Loucy (cell line): ENCODE measurements around the gene THADA.

Experiments
- H2AFZ ChIP-seq: fragments of 200-600 bp; sonication (generic); 2 replicates; pipeline ENCODE4 v1.6.0; 2016; ENCODE audit warnings: antibody characterized with exemption, mild to moderate bottlenecking, low read length, moderate library complexity
- H3F3A ChIP-seq: fragments of 200-600 bp; 2 replicates; pipeline ENCODE4 v1.6.0; 2016; ENCODE audit warnings: antibody characterized with exemption, low read depth, mild to moderate bottlenecking
- H3K27me3 ChIP-seq: fragments of 200-600 bp; sonication (generic); 2 replicates; pipeline ENCODE4 v1.6.1; 2014; ENCODE audit warnings: low read length, mild to moderate bottlenecking; ENCODE audit not compliant: insufficient read depth, poor library complexity, severe bottlenecking
- H3K36me3 ChIP-seq: fragments of 200-600 bp; sonication (generic); 2 replicates; pipeline ENCODE4 v1.6.1; 2016; ENCODE audit warnings: low read length; ENCODE audit not compliant: insufficient read depth
- H3K4me1 ChIP-seq: fragments of 200-600 bp; sonication (generic); 2 replicates; pipeline ENCODE4 v1.5.1; 2014; ENCODE audit warnings: low read length, mild to moderate bottlenecking; ENCODE audit not compliant: insufficient read depth, poor library complexity, severe bottlenecking
- H3K4me2 ChIP-seq: fragments of 200-600 bp; sonication (generic); 2 replicates; pipeline ENCODE4 v1.6.0; 2014; ENCODE audit warnings: antibody characterized with exemption, low read length, low read depth, mild to moderate bottlenecking; ENCODE audit not compliant: poor library complexity, severe bottlenecking
- H3K4me3 ChIP-seq: fragments of 200-600 bp; sonication (generic); 2 replicates; pipeline ENCODE4 v1.5.1; 2014; ENCODE audit warnings: low read length, mild to moderate bottlenecking, mixed read lengths; ENCODE audit not compliant: poor library complexity, severe bottlenecking
- H3K79me2 ChIP-seq: fragments of 200-600 bp; sonication (generic); 2 replicates; pipeline ENCODE4 v1.6.1; 2014; ENCODE audit warnings: low read length; ENCODE audit not compliant: insufficient read depth
- H3K9ac ChIP-seq: fragments of 200-600 bp; sonication (generic); 2 replicates; pipeline ENCODE4 v1.6.0; 2014; ENCODE audit warnings: mild to moderate bottlenecking, low read depth, low read length, moderate library complexity; ENCODE audit not compliant: poor library complexity, severe bottlenecking
- H3K9me2 ChIP-seq: fragments of 200-600 bp; sonication (generic); replicated peaks from 2 replicates; pipeline ENCODE4 v1.6.1; 2016; ENCODE audit warnings: low read depth, low read length, mixed read lengths
- H3K9me3 ChIP-seq: fragments of 200-600 bp; sonication (generic); 2 replicates; pipeline ENCODE4 v1.6.1; 2014; ENCODE audit warnings: mild to moderate bottlenecking, antibody characterized with exemption, low read length, low read depth; ENCODE audit not compliant: insufficient read depth
- H4K20me1 ChIP-seq: fragments of 200-600 bp; sonication (generic); 2 replicates; pipeline ENCODE4 v1.6.0; 2014; ENCODE audit warnings: antibody characterized with exemption, low read length, mild to moderate bottlenecking; ENCODE audit not compliant: insufficient read depth, poor library complexity, severe bottlenecking
- CTCF ChIP-seq: fragments of 200-600 bp; sonication (generic); conservative IDR thresholded peaks from 2 replicates; pipeline ENCODE4 v1.5.1; 2014; ENCODE audit warnings: mild to moderate bottlenecking, antibody characterized with exemption, low read length
- EZH2phosphoT487 ChIP-seq: fragments of 200-600 bp; IDR thresholded peaks from 2 replicates; pipeline ENCODE4 v1.6.1; 2018; ENCODE audit warnings: antibody characterized with exemption, mild to moderate bottlenecking, moderate library complexity, borderline replicate concordance

Gene THADA

GRCh38 chr2:43461453-43462073 lies 134.3 kb downstream of the THADA start:
- H3K4me3 ChIP-seq: no peak overlapping the region
- no peak overlapping the region for H3K4me2 ChIP-seq

GRCh38 chr2:43460611-43461365 lies 135.1 kb downstream of the THADA start:
- Histone ChIP-seq H3K4me1 (peaks cover 13% of the 10 kb centered on the region), H3K9me2 (no peaks in the 10 kb centered on the region), H3K27me3 (no peaks in the 10 kb centered on the region), H3K36me3 (no peaks in the 10 kb centered on the region), H3K79me2 (no peaks in the 10 kb centered on the region), H3K4me3 (no peak overlapping the region), H3F3A (no peaks in the 10 kb centered on the region), H3K9me3 (no peaks in the 10 kb centered on the region), H2AFZ (no peak overlapping the region), H3K4me2 (no peak overlapping the region), H3K9ac (no peak overlapping the region), H4K20me1 (no peaks in the 10 kb centered on the region)
- TF ChIP-seq EZH2phosphoT487: no peak
- TF ChIP-seq CTCF: no peak

More at GRCh38 chr2:43461453-43462073, 134.3 kb downstream of the THADA start:
- H4K20me1 ChIP-seq: no peaks in the 10 kb centered on the region
- H3F3A ChIP-seq: no peaks in the 10 kb centered on the region
- H2AFZ ChIP-seq: no peak overlapping the region
- H3K9ac ChIP-seq: no peak overlapping the region
- H3K9me2 ChIP-seq: no peaks in the 10 kb centered on the region
- H3K9me3 ChIP-seq: no peaks in the 10 kb centered on the region
- no peaks in the 10 kb centered on the region for H3K79me2 ChIP-seq
- H3K36me3 ChIP-seq: no peaks in the 10 kb centered on the region
- TF ChIP-seq EZH2phosphoT487: no peak
- no peak for TF ChIP-seq CTCF
- H3K27me3 ChIP-seq: no peaks in the 10 kb centered on the region
- H3K4me1 ChIP-seq: peaks cover 5% of the 10 kb centered on the region

DNA sequence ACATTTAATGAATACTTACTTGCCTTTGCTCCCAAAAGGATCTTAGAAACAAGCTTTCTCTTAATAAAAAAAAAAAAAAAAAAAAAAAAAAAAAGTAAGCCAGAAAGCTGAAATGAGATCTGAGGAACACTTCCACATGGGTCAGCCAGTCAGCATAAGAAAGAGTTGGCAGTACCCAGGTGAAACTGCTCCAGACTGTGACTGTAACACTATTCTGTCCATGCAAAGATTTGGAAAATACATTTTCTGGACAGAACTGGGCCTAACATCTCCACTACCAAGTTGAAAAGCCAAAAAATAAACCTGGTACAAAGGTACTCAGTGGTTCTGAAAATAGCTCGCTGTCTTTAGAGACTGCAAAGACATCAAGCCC lies 135.7 kb downstream of the THADA start:
- Histone ChIP-seq H3K9me2 (no peaks in the 10 kb centered on the region), H3K36me3 (no peaks in the 10 kb centered on the region), H3K79me2 (no peaks in the 10 kb centered on the region), H3F3A (no peaks in the 10 kb centered on the region), H3K27me3 (no peaks in the 10 kb centered on the region), H3K4me3 (no peak overlapping the region), H3K9ac (no peak overlapping the region), H3K4me1 (peaks cover 19% of the 10 kb centered on the region), H2AFZ (no peak overlapping the region), H3K4me2 (no peak overlapping the region), H3K9me3 (no peaks in the 10 kb centered on the region), H4K20me1 (no peaks in the 10 kb centered on the region)
- TF ChIP-seq CTCF (no peak), EZH2phosphoT487 (no peak)
